ENCODE measurements around the gene WWP2. TPM values are rescaled to one million over a fixed set of nuclear protein-coding genes. Genes with fewer than 3 reads are reported as not detected.

The WWP2 gene
- total RNA-seq, 1 experiment from 2014 or later, result 40.2 TPM

GRCh38 chr16:69863401-69864281, 101.5 kb downstream of the WWP2 start:
- H2BK15ac ChIP-seq (ENCODE audit: low read depth, low read length), result no peak overlapping the region
- H3T11ph ChIP-seq (ENCODE audit: low read length), result no peak overlapping the region
- no peak overlapping the region for H2BK12ac ChIP-seq (ENCODE audit: insufficient read length, low read depth, low read length)
- H4K8ac ChIP-seq (replicated peaks; ENCODE audit: insufficient read length, low read depth, low read length), result no peak overlapping the region
- Mint-ChIP-seq H3K36me3 (ENCODE audit: insufficient read depth in 1 of 3, low read depth in 3 of 3) (no peaks in the 10 kb centered on the region; a peak in 1 of 7 replicates), H3K9me3 (no peaks in the 10 kb centered on the region), H3K4me1 (peaks cover 7 to 12% of the 10 kb centered on the region in 2 experiments), H3K4me3 (no peak overlapping the region), H3K27me3 (ENCODE audit: low read depth) (no peaks in the 10 kb centered on the region), H3K27ac (peak overlapping the region in 2 of 3 experiments; percentile 33 to 77; a peak in 3 of 7 replicates)
- no peak overlapping the region for H3K18ac ChIP-seq (ENCODE audit: insufficient read length, low read depth, low read length)
- H3K9ac ChIP-seq (ENCODE audit: extremely low read depth, insufficient read length, low read length), result no peak overlapping the region
- no peak for TF ChIP-seq CTCF (conservative IDR thresholded peaks at IDR 0.05)
- no peaks in the 10 kb centered on the region for H3K79me2 ChIP-seq (ENCODE audit: insufficient read depth, low read length)
- no peak overlapping the region for H2AK5ac ChIP-seq (ENCODE audit: insufficient read length, low read length)
- H2AFZ ChIP-seq (ENCODE audit: low read length), result no peak overlapping the region
- no peak overlapping the region for H3K4me2 ChIP-seq (ENCODE audit: insufficient read depth, insufficient read length, low read length)
- no peaks in the 10 kb centered on the region for H4K20me1 ChIP-seq (ENCODE audit: control insufficient read depth, insufficient read depth, insufficient read length)
- H2BK120ac ChIP-seq (ENCODE audit: low read depth, low read length, poor library complexity, severe bottlenecking), result no peak overlapping the region
- no peaks in the 10 kb centered on the region for H3K23me2 ChIP-seq (ENCODE audit: insufficient read length, low read depth, low read length, poor library complexity, severe bottlenecking)
- no peak overlapping the region for H4K5ac ChIP-seq (ENCODE audit: insufficient read length, low read depth, low read length)
- H3K14ac ChIP-seq (ENCODE audit: insufficient read depth, low read length), result no peak overlapping the region
- no peak overlapping the region for H3K27ac ChIP-seq (ENCODE audit: insufficient read length, low read depth, low read length)
- H4K91ac ChIP-seq (ENCODE audit: insufficient read length, low read depth, low read length), result no peak overlapping the region
- no peaks in the 10 kb centered on the region for H3K4me1 ChIP-seq (ENCODE audit: insufficient read depth, low read length)
- no peak overlapping the region for H3K56ac ChIP-seq (ENCODE audit: insufficient read length, low read depth, low read length)
- no peaks in the 10 kb centered on the region for H3K27me3 ChIP-seq (ENCODE audit: insufficient read depth, low read length)
- DNase-seq, result no peak
- H3K79me1 ChIP-seq (ENCODE audit: insufficient read depth, low read depth, low read length, poor library complexity, severe bottlenecking), result no peaks in the 10 kb centered on the region
- H3K23ac ChIP-seq (ENCODE audit: insufficient read length, low read depth, low read length), result no peak overlapping the region
- no peaks in the 10 kb centered on the region for H3K9me3 ChIP-seq (ENCODE audit: control insufficient read depth, low read depth, low read length)
- no peak overlapping the region for H2BK5ac ChIP-seq (ENCODE audit: insufficient read length, low read length)
- no CpG with 5 or more reads among the region's 16 CpGs for WGBS (ENCODE audit: extremely low coverage, insufficient read length, low lambda C conversion rate)
- no peak overlapping the region for H3K4ac ChIP-seq (ENCODE audit: low read depth, low read length)
- H2BK20ac ChIP-seq (ENCODE audit: low read depth, low read length, poor library complexity, severe bottlenecking), result no peak overlapping the region

Measured in H9 (cell line).